ENCODE results near the gene KRT79.

- no peak for TF ChIP-seq ARNTL (CRISPR knock-in tag; IDR thresholded peaks at IDR 0.05; ENCODE audit: borderline replicate concordance, low read depth)
- TF ChIP-seq, protein P1, sequence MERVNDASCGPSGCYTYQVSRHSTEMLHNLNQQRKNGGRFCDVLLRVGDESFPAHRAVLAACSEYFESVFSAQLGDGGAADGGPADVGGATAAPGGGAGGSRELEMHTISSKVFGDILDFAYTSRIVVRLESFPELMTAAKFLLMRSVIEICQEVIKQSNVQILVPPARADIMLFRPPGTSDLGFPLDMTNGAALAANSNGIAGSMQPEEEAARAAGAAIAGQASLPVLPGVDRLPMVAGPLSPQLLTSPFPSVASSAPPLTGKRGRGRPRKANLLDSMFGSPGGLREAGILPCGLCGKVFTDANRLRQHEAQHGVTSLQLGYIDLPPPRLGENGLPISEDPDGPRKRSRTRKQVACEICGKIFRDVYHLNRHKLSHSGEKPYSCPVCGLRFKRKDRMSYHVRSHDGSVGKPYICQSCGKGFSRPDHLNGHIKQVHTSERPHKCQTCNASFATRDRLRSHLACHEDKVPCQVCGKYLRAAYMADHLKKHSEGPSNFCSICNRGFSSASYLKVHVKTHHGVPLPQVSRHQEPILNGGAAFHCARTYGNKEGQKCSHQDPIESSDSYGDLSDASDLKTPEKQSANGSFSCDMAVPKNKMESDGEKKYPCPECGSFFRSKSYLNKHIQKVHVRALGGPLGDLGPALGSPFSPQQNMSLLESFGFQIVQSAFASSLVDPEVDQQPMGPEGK (CRISPR knock-in tag; IDR thresholded peaks at IDR 0.05; ENCODE audit: borderline replicate concordance), result no peak
These were observed 46.6 kb downstream of the KRT79 start for GRCh38 chr12:52787324-52788191.

Data from SK-N-SH treated with all-trans-retinoic acid at 6 μM for 48 hours (cell line).